Ecto neural progenitor cell (in vitro differentiated cells): ENCODE results near the gene ERCC5.

ENCODE experiments used
- DNase-seq: peaks from one replicate; pipeline ENCODE4 v3.0.0-alpha.2; 2018; ENCODE audit warnings: low spot score

Gene ERCC5

DNA sequence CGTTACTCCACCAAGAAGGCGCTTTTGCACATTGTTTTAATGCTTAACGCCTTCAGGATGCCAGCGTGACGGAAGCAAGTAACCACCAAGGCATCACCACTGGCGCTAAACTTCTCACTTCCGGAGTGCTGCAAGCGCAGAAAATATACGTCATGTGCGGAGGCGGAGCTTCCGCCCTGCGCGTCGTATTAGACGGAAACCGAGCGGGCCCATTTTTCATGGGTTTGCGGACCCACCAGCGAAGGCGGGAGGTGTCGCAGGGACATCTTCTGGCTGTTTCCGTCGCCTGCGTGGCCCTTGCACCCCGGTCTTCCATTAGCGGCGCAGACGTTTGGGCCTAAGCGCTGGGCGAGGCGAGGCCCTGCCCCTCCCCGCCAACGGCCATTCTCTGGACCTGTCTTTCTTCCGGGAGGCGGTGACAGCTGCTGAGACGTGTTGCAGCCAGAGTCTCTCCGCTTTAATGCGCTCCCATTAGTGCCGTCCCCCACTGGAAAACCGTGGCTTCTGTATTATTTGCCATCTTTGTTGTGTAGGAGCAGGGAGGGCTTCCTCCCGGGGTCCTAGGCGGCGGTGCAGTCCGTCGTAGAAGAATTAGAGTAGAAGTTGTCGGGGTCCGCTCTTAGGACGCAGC is at the start of gene ERCC5:
Gene ERCC5 (plus strand): TSS at position 403 of the 631 bp plus-strand sequence. CDS start 235 bp downstream, outside the sequence.
- DNase-seq: peak; percentile 95

DNA sequence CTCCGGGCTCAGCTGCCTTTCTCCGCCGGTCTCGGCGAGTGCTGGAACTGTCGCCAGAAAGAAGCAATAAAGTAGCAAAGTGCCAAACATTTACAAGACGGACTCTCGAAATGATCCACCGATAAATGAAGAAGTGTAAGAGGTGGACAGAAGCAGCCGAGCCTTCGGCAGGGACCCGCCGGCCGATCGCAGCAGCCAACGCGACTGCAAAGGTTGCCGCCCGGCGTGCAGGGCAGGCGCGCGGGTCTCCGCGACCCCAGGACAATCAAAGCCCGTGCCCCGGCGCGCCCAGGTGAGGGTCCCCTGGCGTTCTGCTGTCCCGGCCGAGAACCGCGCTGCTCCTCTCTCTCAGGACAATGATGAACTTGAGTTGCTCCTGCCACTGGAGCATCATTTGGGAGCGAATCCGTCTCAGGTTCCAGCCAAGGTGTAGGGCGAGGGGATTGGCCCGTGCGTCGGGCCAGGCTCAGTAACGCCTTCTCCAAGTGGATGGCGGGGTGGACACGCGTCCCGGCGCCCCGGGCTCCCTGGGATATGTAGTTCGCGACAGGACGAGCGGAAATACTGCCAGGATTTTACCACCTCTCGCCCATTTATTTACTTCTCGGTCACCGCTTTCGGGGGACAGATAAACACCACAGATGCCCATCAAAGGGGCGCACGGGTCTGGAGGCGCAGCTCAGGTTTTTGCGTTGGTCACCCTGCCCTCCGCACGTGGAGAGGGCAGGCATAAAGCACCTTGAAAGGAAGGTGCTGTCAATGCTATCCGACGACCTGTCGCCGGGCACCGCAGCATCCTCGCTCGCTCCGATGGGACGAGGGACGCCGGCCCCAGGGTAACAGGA is 47.0 kb upstream of the ERCC5 start, which contains the start of the genes BIVM and POGLUT2:
Gene BIVM (plus strand): TSS at position 539 of the 845 bp plus-strand sequence. CDS start 8,149 bp downstream, outside the sequence.
Gene POGLUT2 (minus strand): TSS at position 396 of the 845 bp plus-strand sequence. CDS start 306 bp downstream, at position 90.
- peak; percentile 94 for DNase-seq

DNA sequence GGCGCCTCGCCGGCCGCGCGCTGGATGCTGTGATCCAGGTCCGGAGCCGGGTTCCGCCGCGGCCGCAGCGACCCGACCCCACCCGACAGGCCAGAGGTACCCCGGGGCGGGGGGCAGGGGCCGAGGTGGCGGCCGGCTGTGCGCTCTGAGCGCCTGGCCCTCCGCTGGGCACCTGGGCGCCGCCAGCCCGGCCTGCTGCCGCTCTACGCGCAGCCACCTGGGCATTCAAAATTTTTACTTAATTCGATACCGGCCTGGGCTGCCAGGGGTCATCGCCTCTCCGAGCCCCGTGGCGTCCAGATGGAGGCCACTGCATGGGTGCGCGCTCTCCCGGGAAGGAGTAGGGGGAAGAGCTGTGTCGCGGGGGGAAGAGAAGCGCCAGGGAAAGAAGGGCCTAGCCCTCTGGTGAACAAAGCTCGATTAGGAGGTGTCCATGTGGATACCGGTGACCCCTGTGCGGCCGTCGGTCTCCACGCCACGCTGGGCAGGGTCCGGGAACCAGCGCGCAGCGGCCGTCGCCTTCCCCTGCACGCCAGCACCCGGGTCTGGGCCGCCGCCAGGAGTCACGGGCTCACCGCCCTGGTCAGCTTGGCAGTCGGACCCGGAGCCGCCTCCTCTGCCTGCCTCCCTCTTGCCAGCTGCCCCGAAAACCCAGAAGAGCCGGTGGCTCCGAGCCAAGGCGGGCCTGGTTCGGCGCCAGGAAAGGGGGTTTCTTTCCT is 46.2 kb upstream of the ERCC5 start:
- DNase-seq: peak; percentile 68

DNA sequence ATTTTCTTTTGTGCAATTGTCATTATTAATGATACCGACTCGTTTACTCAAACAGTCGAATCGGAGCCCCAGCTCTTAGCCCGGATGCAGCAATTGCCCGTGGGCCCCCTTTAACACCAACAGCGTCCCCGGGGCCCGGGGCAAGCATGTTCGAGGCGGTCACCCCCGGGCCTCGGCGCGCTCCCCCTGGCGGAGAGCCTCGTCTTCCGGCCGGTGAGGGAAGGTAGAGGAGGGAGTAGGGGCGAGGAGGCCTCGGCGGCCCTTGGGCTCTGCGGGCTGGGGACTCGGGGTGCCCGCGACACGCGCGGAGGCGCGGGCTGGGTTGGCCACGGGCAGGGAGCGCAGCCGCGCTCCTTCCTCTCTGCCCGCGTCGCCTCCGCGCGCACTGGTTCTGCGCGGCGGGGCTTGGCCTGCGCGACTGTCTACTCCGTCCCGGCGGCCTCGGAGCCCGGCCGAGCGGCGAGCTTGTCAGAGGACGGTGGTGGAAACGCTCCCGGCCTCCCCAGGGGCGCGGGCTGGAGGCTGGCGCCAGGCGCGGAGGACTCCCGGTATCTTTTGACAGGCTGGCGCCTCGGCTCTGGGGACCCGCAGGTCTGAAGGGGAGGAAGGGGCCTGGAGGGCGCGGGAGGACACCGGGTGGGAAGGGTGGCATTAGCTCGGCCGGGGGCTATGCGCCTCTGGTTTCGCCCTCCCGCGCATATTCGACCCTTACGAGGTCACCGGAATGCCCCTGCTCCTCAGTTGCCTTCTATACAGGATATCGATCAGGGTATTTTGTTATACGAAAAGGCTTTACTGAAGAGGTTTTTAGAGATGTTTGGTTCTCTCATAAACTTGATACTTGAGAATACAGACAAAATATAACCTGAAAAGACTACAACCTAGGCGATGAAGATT is 45.4 kb upstream of the ERCC5 start:
- DNase-seq: peak; percentile 89

DNA sequence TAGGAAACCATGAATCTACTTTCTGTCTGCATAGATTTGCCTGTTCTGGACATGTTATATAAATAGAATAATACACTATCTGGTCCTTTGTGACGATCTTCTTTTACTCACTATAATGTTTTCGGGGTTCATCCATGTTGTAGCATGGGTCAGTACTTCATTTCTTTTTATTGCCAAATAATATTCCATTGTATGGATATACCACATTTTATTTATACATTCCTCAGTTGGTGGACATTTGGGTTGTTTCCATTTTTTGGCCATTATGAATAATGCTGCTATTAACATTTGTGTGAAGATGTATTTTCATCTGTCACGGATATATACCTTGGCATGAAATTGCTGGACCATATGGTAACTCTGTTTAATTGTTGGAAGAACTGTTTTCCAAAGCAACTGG is 40.2 kb upstream of the ERCC5 start:
- DNase-seq: no peak

DNA sequence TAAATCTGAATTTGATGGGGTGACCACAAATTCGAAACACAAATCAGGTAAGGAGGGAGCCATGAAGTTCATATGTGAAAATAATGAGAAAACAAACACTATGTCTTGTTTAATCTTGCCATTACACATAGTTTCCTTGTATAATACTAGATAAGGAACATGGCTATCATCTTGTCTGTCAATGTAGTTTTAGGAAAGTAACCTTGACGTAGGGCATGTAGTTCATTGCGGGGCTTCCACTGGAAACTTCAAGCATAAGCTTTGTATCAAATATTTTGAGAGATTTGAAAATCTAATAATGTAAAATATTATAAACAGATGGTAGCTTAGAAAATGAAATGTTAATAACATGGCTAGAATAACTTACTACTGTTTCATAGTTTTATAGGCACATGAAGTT is 38.1 kb upstream of the ERCC5 start:
- DNase-seq: no peak

DNA sequence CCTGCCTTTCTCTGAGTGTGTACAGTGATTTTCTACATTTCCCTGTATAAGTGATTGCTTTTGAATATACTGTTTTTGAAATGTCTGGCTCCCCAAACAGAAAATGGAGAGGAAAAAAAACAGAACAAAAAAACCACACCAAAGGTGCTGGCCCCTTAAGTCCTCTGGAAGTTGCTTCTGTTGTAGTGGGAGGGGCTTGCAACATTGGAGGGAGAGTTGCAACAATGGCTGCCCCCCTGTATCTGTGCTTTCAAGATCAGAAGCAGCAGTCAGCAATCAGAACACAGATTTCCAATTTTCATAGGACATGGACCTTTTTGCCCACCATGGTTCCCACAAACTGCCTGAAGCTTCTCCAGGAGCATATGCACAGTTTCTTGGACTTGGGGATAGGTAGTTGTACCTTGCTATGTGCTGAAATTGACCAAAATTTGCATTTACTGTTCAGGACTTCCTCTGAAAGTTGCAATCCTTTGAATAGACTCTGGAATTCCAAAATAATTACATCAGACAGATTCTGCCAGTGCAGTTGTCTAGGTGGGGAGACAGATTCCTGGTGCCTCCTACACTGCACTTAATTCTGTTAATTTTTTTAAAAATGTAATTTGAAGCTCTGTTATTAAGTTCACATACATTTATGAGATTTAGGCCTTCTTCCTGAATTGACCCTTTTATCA is 33.1 kb upstream of the ERCC5 start:
- DNase-seq: no peak

DNA sequence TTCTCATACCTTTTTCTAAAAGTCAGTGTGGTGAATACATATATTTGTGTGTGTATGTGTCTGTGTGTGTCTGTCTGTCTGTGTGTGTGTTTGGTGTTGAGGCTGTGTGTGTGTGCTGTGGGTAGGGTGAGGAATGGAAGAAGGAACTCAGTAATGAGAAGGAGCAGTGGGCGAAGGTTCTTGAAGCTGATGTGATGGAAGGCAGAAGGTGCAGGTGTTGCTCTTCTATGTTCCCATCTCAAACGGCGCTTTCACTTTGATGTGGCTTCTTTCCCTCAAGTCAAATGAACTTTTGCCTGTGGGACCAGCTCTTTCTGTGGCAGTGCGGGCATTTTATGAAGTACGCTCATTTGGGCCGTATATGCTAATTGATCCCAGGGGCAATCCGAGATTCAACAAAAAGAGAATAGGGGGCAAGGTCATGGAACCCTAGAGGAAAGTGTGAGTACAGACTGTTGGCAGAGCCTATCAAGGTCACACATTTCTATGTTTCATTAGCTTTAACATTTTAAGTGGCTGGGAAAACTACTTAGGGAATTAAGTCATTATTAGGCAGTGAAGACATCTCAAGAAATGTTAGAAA is 31.7 kb upstream of the ERCC5 start:
- DNase-seq: no peak

DNA sequence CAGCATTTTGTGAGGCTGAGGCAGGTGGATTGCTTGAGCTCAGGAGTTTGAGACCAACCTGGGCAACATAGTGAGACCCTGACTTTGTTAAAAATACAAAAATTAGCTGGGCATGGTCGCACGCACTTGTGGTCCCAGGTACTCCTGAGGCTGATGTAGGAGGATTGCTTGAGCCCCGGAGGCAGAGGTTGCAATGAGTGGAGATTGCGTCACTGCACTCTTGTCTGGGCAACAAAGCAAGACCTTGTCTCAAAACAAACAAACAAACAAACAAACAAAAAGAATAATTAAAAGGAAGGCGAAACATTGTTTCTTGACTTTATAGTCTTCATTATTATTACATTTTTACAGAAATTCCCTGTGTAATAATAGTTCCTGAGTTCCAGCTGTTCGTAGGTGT is 31.0 kb upstream of the ERCC5 start:
- DNase-seq: no peak

DNA sequence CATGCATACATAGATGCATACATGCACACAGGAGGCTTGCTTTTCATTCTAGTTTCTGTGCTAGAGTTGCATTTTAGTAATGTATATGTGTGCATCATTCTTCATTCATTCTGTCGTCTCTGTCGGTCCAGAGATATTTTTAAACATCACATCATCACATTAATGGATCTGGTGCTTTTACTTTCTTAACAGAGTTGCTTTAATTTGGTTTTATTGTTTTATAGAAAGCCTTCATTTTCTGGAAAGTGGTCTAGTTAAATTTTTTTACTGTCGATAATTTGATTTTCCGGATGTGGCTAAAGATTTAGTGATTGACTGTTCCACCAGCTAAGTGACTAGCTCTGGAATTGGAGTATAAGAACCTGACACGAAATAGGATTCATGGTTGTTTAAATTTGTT is 30.0 kb upstream of the ERCC5 start:
- DNase-seq: no peak

DNA sequence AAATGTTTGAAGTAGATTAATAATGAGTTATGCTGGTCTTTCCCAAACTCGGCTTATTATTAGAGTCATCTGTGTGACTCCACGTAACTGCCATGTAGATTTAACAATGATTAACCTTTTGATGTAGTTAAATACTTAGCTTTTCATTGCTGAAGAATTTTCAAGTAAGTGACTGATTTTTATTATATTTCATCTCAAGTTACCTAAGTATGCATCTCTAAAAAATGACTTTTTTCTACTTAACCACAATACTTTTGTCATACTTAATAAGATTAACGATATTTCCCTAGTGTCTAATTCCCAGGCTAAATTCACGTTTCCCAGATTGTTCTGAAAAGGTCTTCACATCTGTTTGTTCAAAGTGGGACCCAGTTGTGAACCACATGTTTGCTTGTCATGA is 29.1 kb upstream of the ERCC5 start:
- DNase-seq: no peak

DNA sequence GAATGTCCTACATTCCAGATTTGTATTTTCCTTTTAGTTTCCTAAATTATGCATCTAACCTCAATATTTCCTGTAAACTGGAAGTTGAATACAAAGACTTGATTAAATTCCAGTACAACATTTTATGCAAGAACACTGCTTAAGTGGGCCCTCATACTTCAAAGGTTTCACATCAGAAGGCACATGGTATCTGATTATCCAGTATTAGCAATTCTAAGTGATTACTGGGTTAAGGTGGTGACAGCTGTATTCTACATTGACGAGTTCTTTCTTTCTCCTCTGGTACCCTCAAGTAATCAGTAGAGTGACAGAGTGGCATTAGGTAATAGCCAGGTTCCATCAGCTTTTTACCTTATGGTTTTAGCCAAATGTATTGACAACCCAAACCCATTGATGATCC is 28.6 kb upstream of the ERCC5 start:
- no peak for DNase-seq

DNA sequence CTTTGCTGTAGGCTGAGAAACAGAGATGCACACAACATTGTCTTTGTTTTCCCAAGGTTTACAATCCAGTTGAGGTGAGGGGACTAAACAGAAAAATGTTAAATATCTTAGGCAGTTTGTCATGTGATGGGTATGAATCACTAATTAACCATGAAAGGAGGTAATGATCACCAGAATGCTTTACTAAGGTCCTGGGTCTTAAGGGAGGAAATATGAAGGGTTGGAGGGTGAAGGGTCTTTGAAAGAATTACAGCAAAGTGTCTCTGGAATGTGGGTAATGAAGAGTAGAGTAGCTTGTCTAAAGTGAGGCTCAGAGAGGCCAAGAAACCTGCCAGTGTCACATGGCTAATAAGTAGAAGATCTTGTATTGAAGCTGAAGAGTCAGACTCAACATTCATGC is 27.9 kb upstream of the ERCC5 start:
- no peak for DNase-seq

DNA sequence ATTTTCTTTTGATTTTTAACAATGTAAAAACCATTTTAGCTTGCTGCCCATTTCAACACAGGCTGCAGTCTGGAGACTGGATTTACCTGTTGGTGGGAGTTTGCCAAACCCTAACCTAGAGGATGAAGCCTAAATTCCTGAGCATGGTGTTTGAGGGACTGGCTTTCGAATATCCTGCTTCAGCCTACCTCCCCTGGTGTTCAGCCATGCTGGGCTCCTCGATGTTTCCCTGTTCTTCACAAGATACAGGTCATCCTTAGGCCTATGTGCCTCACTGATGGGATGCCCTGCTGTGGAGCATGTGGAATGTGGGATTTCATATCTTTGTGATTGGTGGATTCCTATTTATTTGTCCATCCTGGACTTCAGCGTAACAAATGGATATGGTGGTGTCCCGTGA is 20.4 kb upstream of the ERCC5 start:
- DNase-seq: no peak

DNA sequence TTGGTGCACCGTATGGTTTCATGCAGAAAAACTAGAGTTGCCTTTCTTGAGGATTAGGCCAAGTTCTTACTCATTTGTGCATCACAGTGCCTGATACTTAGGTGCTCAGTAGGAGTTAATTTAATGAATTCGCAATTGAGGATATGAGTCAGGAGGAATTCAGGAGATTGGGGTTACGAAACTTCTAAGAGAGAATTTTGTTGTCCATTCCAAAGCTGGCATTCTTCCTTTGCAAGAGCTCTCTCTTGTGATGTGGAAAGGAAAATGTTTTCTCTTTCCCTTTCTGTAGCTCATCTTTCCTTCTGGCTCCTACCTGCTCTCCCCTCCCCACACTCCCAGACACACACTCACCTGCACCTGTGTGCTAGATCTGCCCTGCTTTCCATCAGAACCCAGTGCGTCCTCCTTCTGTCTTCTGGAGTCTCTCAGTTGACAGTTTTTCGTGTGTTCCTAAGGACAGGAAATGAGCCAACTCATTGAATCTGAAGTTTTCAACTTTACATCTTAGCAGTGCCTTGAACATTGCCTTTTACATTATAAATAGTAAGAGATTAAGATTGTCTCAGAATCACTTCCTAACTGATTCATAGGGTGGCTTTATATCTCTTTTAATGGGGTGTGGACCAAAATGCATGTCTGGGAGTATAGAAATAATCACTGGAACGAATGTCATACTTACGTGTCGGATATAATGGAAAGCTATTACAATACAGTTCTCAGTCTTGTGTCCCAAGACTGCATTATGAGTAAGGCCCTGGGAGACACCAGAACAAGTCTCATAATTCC is 19.7 kb upstream of the ERCC5 start:
- DNase-seq: no peak

DNA sequence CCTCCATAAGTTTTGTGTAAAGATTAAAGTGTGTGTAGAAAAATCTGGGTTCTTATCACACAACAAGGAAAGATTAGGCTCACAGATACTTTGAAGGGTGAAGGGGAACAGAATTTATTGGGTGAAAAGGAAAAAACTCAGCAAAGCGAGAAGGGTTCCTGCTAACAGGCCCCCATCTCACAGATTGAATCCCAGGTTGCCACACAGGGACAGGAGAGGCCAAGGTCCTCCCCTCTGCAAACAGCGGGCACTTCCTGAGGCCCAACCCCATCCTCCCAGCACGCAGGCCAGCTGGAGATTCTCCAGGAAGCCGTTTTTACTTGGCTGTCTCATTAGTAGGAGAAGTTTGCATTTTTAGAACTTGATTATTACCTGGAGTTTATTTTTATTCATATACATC is 15.2 kb upstream of the ERCC5 start:
- DNase-seq: no peak

DNA sequence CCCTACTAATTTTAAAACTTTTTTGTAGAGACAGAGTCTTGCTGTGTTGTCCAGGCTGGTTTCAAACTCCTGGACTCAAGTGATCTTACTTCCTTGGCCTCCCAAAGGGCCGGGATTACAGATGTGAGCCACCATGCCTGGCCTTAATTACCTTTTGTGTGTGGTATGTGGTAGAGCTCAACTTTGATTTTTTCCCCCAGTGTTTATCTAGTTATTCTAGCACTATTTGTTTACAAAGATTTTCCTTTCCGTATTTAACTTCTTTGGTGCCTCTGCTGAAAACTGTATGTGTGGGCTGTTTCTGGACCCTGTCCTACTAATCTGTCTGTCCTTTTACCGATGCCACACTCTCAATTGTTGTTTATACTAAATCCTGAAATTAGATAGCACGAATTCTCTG is 9.4 kb upstream of the ERCC5 start:
- DNase-seq: no peak

DNA sequence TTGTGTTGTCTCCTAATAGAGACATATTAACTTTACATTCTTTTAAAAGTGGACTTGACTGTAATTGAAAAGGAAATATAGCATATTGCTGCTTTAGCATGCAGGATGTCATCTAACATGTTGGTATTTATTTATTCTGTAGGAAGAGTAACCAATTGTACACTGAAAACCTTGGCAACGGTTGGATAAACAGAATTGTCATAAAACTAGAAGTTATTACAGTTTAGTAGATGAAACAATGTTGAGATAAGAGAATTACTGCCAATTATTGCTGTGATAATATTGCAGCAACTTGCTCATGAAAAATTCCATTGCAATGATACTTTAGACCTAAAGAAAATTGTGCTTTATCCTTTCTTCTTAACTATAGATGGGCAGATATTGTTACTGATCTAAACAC is 7.6 kb upstream of the ERCC5 start:
- DNase-seq: no peak

DNA sequence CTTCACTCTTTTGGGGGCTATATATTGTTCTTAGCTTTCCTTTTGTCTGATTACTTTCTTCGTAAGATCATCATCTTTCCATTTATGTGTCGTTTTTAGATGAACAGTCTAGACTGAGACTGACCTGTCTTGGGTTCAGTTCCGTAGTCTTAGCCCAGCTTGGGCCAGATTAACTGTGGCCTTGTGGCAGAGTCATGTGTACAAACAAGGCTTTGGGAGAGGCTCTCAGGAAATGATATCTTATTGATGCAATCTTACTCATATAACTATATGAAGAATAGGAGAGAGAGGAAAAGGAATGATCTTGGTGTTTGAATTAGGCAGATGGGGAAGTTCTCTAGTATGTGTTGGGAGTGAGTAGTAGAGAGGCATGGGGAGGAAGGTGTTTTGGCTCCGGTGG is 6.8 kb upstream of the ERCC5 start:
- DNase-seq: no peak

DNA sequence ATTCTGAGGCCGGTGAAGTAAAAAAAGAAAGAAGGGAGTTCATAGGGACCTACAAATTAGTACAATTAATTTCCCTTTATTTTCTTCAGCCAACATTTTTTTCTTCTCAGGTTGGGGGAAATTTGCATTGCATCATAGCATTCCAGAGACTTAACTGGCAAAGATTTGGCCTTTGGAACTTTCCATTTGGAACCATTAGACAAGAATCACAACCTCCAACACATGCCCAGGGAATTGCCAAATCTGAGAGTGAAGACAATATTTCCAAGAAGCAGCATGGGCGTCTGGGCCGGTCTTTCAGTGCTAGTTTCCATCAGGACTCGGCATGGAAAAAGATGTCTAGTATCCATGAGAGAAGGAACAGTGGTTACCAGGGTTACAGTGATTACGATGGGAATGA is 6.4 kb upstream of the ERCC5 start:
- no peak for DNase-seq
